Measurements from ENCODE around the gene CHRNG.
A peak's percentile ranks its signal among the peaks of the same experiment; 100 is the strongest.

The CHRNG gene

GRCh38 chr2:232502511-232502910, 37.0 kb upstream of the CHRNG start:
- peaks cover 34% of the 10 kb centered on the region for H3K27me3 ChIP-seq (ENCODE audit: insufficient read depth, poor library complexity, severe bottlenecking)
- H3K4me3 ChIP-seq (ENCODE audit: severe bottlenecking) = no peak overlapping the region
- ATAC-seq (ENCODE audit: low read depth) (no peak), DNase-seq (ENCODE audit: low spot score) (no peak)
- no peaks in the 10 kb centered on the region for H3K9me3 ChIP-seq (ENCODE audit: severe bottlenecking)
- no peak for TF ChIP-seq CTCF (IDR thresholded peaks at IDR 0.05; ENCODE audit: poor library complexity, severe bottlenecking)
- H3K27ac ChIP-seq (ENCODE audit: poor library complexity, severe bottlenecking) = no peak overlapping the region
- no peaks in the 10 kb centered on the region for H3K4me1 ChIP-seq (ENCODE audit: insufficient read depth, poor library complexity, severe bottlenecking)
- H3K36me3 ChIP-seq (ENCODE audit: low read depth) = no peaks in the 10 kb centered on the region

GRCh38 chr2:232502911-232503808, 36.3 kb upstream of the CHRNG start:
- Histone ChIP-seq H3K4me1 (ENCODE audit: insufficient read depth, poor library complexity, severe bottlenecking) (no peaks in the 10 kb centered on the region), H3K4me3 (ENCODE audit: severe bottlenecking) (peak overlapping the region; percentile 8), H3K36me3 (ENCODE audit: low read depth) (no peaks in the 10 kb centered on the region), H3K27me3 (ENCODE audit: insufficient read depth, poor library complexity, severe bottlenecking) (peaks cover 34% of the 10 kb centered on the region), H3K9me3 (ENCODE audit: severe bottlenecking) (no peaks in the 10 kb centered on the region), H3K27ac (ENCODE audit: poor library complexity, severe bottlenecking) (no peak overlapping the region)
- TF ChIP-seq CTCF (IDR thresholded peaks at IDR 0.05; ENCODE audit: poor library complexity, severe bottlenecking) = no peak
- 0 out of 3 replicates have a peak, but pooled peaks have one; percentile 13 for ATAC-seq (ENCODE audit: low read depth)
- no peak for DNase-seq (ENCODE audit: low spot score)

GRCh38 chr2:232503809-232504323, 35.6 kb upstream of the CHRNG start:
- H3K27me3 ChIP-seq (ENCODE audit: insufficient read depth, poor library complexity, severe bottlenecking) = peaks cover 34% of the 10 kb centered on the region
- ATAC-seq (ENCODE audit: low read depth) = no peak
- no peaks in the 10 kb centered on the region for H3K9me3 ChIP-seq (ENCODE audit: severe bottlenecking)
- DNase-seq (ENCODE audit: low spot score) = no peak
- no peak overlapping the region for H3K27ac ChIP-seq (ENCODE audit: poor library complexity, severe bottlenecking)
- no peaks in the 10 kb centered on the region for H3K36me3 ChIP-seq (ENCODE audit: low read depth)
- no peak for TF ChIP-seq CTCF (IDR thresholded peaks at IDR 0.05; ENCODE audit: poor library complexity, severe bottlenecking)
- no peaks in the 10 kb centered on the region for H3K4me1 ChIP-seq (ENCODE audit: insufficient read depth, poor library complexity, severe bottlenecking)
- H3K4me3 ChIP-seq (ENCODE audit: severe bottlenecking) = no peak overlapping the region

GRCh38 chr2:232504438-232504837, 35.1 kb upstream of the CHRNG start:
- ATAC-seq (ENCODE audit: low read depth) = no peak
- Histone ChIP-seq H3K36me3 (ENCODE audit: low read depth) (no peaks in the 10 kb centered on the region), H3K4me1 (ENCODE audit: insufficient read depth, poor library complexity, severe bottlenecking) (no peaks in the 10 kb centered on the region), H3K27ac (ENCODE audit: poor library complexity, severe bottlenecking) (no peak overlapping the region), H3K27me3 (ENCODE audit: insufficient read depth, poor library complexity, severe bottlenecking) (peaks cover 34% of the 10 kb centered on the region), H3K9me3 (ENCODE audit: severe bottlenecking) (no peaks in the 10 kb centered on the region), H3K4me3 (ENCODE audit: severe bottlenecking) (no peak overlapping the region)
- no peak for DNase-seq (ENCODE audit: low spot score)
- TF ChIP-seq CTCF (IDR thresholded peaks at IDR 0.05; ENCODE audit: poor library complexity, severe bottlenecking) = no peak

- peaks cover 34% of the 10 kb centered on the region for H3K27me3 ChIP-seq (ENCODE audit: insufficient read depth, poor library complexity, severe bottlenecking)
- peak; percentile 24; the same call in 1 of the 3 replicates for ATAC-seq (ENCODE audit: low read depth)
Measured at GRCh38 chr2:232505856-232506255, 33.6 kb upstream of the CHRNG start.

More at GRCh38 chr2:232505856-232506255, 33.6 kb upstream of the CHRNG start:
- no peak for TF ChIP-seq CTCF (IDR thresholded peaks at IDR 0.05; ENCODE audit: poor library complexity, severe bottlenecking)
- DNase-seq (ENCODE audit: low spot score) = no peak
- Histone ChIP-seq H3K36me3 (ENCODE audit: low read depth) (no peaks in the 10 kb centered on the region), H3K27ac (ENCODE audit: poor library complexity, severe bottlenecking) (no peak overlapping the region), H3K4me1 (ENCODE audit: insufficient read depth, poor library complexity, severe bottlenecking) (no peaks in the 10 kb centered on the region), H3K9me3 (ENCODE audit: severe bottlenecking) (no peaks in the 10 kb centered on the region), H3K4me3 (ENCODE audit: severe bottlenecking) (no peak overlapping the region)
